ENCODE measurements around the gene ELMOD2.
"Not testable (repeated sequence)": the region's sequence is repeated elsewhere in the genome, so short reads cannot be mapped to it uniquely, and the experiment has no call there.

Gene ELMOD2, protein sequence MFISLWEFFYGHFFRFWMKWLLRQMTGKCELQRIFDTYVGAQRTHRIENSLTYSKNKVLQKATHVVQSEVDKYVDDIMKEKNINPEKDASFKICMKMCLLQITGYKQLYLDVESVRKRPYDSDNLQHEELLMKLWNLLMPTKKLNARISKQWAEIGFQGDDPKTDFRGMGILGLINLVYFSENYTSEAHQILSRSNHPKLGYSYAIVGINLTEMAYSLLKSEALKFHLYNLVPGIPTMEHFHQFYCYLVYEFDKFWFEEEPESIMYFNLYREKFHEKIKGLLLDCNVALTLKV

DNA sequence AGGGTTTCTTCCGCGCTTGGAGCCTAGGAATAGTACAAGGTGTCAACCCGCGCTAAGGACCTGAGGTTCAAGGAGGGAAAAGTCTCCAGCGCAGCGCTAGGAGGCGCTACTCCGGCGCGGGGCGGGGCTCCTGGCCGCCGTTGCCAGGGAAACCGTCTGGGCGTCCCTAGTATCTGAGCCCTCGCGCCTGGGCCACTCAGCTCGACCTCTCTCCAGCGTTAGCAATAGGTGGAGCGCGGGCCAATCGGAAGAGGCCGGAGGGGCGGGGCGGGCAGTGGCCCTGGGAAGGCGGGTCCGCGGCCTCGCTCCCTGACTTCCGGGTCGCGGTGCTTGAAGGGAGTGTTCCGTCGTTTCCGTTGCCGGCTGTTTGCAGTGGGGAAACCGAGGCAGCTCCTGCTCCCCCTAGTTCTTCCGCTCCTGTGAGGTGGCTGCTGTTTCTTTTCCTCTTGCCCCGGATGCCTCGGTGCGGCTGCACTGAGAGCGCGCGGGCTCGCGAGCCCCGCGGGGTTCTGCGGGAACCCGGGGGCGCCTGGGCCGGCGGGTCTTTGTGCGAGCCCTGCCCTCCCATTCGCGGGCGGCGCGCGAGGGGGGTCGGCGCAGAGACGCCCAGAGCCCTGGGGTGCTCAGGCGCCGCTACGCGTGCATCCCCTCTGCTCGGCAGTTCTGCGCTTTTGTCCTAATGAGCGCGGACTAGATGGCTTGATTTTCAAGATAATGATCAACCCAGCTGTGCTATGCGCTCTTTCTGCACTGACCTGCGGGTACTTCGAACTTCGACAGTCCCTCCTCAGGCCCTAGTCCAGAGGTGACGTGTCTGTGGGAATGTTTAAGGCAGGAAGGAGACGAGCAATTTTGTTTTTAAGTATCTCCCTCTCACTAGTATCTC is at the start of gene ELMOD2:
Gene ELMOD2 (plus strand): TSS at position 312 of the 886 bp plus-strand sequence. CDS start 1,261 bp downstream, outside the sequence.
- peak; percentile 94 for DNase-seq (ENCODE audit: low spot score)

DNA sequence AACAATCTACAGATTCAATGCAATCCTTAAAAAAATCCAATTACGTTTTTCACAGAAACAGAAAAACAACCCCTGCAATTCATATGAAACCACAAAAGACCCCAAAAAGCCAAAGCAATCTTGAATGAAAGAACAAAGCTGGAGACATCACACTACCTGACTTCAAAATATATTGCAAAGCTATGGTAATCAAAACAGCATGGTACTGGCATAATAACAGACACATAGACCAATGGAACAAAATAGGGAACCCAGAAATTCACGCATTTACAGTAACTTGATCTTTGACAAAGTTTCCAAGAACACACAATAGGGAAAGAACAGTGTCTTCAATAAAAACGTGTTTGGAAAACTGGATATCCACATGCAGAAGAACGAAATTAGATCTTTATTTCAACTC is 40.5 kb upstream of the ELMOD2 start:
- no peak for DNase-seq (ENCODE audit: low spot score)

DNA sequence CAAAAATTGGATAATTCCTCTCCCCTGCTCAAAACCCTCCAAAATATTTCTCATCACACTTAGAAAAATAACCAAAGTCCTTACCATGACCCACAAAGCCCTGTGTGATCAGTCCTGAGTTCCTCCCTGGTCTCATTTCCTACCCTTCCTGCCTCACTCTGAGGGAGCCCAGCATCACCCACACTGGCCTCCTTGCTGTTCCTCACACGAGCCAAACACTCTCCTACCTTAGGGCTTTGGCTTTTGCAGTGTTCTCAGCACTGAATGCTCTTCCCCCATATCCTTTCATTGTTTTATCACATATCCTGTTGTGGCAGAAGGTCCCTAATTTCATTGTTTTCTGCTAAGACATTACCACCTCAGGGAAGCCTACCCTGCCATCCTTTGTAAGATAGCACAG is 38.0 kb upstream of the ELMOD2 start:
- peak; percentile 16 for DNase-seq (ENCODE audit: low spot score)

DNA sequence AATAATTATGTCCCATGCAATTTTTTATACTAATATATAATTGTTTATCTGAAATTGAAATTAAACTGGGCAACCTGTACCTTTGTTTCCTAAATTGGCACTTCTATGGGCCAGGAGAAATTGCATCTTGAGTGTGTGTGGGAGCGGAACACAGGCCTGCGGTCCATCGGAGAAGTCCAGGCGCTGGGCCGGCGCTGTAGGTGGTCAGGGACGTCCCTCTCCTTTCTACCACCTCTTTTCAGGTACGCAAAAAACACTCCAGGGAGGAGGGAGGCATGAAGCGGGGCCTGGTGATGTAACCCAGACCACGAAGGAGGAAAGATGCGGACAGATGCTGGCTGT is 26.6 kb upstream of the ELMOD2 start:
- no peak for DNase-seq (ENCODE audit: low spot score)

DNA sequence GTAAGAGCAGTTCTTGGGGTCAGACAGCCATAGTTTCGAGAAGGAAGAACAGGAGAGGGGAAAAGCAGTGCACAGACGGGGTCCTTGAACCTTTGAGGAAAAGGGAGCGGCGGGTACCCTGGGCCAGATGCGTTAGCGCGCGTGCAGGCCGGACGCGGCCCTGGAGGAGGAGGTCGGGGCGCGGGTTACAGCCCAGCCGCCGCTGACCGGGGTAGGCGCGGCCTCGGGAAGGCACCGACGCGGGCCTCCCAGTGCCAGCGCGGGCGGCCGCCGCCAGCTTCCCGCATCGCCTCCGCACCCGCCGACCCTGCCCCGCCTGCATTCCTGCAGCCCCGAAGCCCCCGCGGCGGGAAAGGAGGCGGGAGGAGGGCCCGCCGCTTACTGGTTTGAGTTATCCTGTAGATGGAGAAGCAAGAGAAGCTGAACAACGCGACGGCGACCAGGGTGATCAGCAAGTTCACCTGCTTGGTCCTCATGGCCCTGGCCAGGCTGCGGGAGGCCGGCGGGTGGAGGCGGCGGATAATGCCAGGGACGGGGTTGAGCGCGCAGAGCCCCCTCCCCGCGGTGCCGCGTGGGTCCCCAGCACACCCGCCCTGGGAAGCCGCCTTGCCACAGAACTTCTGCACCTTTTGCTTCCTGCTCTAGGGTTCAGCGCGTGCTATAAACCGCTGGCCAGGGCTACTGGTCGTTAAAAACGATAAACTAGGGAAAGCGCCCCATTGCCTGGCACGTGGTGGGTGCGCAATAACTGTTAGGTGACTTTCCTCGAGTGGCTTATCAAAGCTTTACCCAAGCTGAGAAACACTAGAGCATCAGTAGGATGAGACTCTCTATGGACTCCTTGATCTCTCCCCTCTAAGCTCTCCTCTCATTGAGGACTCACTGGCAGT is 26.0 kb upstream of the ELMOD2 start, which contains the start of gene MGAT4D:
Gene MGAT4D (minus strand): TSS at position 547 of the 890 bp plus-strand sequence. CDS start 71 bp downstream, at position 476.
- DNase-seq (ENCODE audit: low spot score), result no peak

DNA sequence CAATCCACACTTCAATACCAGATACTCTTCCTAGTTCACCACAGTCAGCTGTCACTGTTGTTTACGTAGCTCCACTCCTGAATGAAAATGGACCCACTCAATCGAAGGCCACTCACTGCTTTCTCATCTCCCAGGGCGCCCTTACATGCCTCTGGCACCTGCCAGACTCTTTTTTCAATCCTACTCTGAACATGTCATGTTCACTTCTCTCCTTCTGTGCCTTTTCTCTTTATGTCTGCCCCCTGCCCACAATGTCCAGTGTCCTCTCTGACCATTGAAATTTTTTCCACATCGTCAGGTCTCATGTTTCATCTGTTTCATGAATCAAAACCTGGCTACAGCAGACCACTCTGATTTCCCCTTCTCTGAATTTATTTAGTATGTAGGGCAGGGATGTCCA is 24.6 kb upstream of the ELMOD2 start:
- DNase-seq (ENCODE audit: low spot score), result no peak

DNA sequence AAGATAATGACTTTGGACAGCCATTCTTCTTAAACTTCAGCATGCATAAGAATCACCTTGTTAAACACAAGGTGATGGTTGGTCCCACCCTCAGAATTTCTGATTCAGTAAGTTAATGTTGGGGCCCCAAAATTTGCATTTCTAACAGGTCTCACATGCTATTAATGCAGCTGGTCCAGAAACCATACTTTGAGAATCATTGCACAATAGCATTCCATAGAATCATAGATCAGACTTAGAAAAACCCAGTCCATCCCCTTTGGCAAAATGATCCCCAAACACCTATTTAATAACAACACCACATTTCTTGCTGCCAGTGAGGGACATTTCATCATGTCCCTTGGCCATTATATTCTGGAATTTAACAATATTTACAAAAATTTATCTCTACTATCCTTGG is 19.7 kb upstream of the ELMOD2 start:
- DNase-seq (ENCODE audit: low spot score), result no peak

DNA sequence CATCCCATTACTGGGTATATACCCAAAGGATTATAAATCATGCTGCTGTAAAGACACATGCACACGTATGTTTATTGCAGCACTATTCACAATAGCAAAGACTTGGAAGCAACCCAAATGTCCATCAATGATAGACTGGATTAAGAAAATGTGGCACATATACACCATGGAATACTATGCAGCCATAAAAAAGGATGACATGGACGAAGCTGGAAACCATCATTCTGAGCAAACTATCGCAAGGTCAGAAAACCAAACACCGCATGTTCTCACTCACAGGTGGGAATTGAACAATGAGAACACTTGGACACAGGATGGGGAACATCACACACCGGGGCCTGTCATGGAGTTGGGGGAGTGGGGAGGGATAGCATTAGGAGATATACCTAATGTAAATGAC is 10.2 kb upstream of the ELMOD2 start:
- DNase-seq (ENCODE audit: low spot score), result not testable (repeated sequence)

DNA sequence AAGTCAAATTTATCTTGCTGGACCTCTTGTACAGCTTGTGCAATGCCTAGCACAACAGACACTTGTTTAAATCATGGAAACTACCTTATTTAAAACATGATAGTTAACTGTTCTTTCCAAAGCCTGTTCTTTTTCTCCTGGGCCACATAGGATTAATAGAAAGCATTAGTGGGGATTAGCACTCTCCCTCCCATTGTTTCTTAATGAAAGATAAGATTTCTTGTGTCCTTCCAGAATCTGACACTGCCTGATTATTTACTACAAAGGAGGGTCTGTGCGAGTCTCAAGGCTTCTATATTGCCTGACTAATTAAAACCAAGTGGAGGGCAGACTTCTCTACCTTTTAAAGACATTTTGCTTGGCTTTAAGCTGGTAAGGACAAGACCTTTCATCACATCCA is 8.5 kb upstream of the ELMOD2 start:
- no peak for DNase-seq (ENCODE audit: low spot score)

DNA sequence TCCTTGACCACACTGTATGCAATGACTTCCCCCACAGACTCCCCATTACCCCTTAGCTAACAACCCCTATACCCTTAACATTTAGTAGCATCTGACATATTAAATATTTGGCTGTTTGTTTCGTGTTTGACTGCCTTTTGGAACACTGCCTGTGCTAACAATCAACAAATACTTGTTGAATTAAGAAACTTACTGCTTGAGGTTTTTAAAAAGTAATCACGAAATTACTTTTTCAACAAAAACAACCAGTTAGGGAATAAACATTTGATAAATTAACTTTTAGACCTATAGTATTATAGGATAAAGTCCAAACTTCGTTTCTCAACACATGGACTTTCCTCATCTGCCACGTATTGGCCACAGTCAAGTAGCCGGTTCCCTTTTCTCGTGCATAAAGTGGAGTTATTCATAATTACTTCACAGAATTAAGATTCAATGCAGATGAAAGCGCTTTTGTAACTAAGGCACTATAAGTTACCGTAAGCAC is 555 bp upstream of the ELMOD2 start:
- DNase-seq (ENCODE audit: low spot score), result no peak

DNA sequence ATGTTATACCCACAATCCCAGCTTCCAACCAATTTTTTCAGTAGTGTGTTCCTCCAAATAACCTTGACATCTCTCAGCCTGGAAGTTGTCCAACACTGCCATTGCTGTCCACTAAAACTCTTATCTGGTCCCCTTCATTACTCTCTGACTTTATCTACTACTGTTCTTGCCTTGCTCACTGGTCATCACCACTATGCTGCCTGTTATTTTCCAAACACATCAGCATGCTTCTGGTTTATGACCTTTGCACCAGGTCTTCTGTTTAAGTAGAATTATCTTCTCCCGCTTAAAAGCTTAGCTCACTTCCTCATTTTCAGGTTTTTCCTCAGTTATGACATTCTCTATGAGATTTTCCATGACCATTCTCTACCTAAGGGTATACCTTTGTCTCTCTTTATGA is 5.5 kb downstream of the ELMOD2 start:
- no peak for DNase-seq (ENCODE audit: low spot score)

DNA sequence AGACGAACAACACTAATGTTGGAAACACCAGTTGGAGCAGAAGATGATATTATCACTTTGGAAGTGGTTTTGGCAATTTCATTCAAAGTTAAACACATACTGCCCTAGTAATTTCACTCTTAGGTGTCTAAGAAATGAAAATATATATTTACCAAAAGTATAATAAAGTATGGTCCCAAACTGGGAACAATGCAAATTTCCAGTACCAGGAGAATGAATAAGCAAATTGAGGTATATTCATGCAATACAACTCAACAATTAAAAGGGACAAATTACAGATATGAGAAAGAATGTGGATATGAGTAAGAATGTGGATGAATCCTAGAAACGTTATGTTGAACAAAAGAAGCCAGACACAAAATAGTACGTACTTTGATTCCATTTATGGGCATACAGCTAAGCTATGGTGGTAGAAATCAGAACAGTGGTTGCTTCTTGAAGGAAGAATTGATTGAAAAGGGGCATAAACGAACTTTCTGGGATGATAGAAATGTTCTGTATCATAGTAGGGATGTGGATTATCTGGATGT is 10.0 kb downstream of the ELMOD2 start:
- peak; percentile 57 for DNase-seq (ENCODE audit: low spot score)

DNA sequence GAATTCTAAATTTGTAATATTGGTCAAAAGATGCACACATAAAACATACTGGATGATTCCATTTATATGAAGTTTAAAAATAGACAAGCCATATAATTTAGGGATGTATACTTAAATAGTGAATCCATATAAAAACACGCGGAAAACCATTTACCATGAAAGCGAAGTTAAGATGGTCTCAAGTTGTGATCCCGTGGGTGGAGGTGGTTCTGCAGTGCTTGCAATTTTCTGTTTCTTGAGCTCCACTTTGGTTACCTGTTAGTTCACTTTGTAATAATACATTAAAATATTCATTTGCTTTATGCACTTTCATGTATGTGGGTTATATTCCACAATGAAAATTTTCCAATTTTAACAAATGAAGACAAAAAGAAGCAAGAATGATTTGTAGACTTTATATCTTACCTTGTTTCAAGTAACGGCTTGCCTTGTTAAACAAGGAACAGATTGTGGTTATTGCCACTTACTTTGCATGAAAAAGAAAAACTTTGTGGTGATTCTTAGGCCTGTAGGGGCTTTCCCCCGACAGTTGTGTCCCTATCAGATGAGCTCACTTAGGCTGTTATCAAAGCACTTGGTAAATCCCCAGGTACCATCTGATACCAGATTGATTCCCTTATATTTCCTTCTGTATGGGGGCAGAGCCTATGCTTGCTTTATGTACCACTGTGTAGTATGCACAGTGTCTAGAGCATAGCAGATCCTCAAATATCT is 32.6 kb downstream of the ELMOD2 start:
- DNase-seq (ENCODE audit: low spot score), result no peak

DNA sequence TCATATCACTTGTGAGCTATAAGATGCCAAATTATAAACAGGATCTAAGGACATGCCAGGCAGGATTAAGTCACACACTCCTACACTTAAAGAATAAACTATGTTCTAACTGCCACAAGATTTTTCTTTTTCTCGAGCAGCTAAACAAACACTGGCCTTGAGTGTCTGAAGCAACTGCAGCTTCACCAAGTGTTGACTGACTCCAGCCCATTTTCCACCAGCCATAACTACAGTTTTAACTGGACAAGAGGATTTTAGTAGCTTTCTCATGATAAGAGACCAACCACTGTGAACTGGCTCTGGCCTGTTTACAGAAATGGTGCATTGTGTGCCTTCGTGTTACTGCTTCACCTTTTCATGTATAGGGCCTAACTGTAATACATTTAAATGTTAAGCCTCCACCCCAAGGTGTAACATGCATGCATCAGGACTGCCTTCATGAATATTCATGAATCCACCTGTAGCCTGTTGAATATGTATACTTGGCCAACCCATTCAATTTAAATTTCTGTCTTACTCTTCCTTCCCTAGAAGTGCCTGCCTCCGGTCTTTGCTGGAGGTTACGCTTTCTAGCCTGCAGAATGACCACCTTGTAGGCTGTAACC is 34.0 kb downstream of the ELMOD2 start:
- no peak for DNase-seq (ENCODE audit: low spot score)

DNA sequence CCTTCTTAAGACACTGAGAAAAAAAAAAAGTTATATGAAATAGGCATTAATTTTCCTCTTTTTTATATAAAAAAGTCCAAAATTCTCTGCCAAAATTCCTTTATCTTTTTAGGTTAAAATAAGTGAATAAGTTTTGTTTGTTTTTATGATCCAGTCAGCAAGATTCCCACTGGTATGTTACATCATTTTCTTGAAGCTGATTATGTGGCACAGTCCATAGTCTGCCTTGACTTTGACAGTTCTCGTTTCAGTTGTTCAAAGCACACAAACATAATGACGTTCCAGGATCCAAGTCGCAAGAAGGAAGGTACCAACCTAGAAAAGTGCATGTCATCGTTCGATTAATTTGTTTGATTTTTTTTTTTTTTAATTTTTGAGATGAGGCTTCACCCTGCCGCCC is 35.7 kb downstream of the ELMOD2 start:
- DNase-seq (ENCODE audit: low spot score), result no peak

DNA sequence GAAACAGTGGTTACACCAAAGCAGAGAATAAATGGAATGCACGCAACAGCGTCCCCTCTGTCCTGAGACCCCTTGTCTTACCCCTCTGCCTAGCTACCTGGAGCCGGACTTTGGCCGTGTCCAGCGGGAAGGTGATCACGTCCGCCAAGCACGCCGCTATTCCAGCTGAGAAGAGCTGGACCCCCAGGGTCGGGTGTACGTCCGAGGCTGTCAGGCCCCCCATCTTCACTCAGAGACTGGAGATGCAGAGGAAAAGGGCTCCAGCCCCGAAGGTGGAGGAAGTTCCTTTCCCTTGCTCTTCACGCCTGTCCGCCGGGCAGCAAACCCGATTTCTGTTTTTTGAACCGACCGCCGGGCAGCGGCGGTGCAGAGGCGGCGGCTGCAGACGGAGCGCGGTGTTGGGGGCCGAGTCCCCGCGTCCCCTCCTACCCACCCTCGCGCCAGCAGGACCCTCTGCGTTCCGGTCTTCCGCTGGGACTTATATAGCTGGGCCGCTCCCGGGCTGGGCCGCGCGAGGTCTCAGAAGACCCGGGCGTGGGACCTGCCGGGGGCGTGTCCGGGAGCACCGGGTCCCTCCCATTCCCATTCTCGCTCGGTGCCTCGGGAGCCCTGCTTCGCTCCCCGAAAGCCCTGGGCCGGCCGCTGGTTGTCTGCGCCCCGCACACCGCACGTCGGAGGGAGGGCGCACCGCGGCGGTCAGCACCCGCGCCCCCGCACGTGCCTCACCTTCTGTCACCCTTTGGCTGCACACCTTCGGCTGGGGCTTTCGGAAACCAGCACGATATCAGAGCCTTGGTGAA is 44.7 kb downstream of the ELMOD2 start, which contains the start of gene UCP1:
Gene UCP1 (minus strand): TSS at position 455 of the 800 bp plus-strand sequence. CDS start 232 bp downstream, at position 223.
- DNase-seq (ENCODE audit: low spot score), result peak; percentile 4

DNA sequence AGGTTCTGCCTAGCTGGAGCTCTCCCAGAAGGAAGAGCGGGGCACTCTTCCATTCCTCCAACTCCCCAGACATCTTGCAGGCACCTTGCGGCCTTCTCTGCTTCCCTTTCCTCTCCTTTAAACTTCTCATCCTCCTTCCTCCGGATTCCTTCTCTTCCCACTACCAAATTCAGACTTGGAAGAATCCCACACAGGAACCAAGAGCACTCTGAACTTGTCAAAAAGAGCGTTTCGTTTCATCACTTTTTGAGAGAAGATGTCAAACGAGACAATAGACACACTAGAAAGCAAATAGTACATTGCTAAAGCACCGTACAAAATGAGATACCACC is 45.3 kb downstream of the ELMOD2 start:
- no peak for DNase-seq (ENCODE audit: low spot score)

DNA sequence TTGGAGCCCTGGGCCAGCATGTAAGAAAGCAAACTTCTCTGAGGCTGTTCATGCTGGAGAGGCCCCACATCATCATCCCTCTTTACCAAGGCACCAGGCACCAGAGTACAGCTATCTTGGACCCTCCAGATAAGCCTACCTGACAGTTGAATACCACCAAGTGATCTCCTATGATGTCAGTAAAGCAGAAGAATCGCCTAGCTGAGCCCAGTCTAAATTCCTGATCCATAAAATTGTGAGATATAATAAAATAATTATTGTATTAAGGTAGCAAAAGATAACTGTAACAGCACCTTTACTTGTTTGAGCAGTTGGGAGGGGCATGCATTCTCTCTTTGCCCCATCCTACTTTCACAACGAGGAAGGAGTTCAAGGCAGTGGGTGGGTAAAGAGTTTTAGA is 47.7 kb downstream of the ELMOD2 start:
- no peak for DNase-seq (ENCODE audit: low spot score)

DNA sequence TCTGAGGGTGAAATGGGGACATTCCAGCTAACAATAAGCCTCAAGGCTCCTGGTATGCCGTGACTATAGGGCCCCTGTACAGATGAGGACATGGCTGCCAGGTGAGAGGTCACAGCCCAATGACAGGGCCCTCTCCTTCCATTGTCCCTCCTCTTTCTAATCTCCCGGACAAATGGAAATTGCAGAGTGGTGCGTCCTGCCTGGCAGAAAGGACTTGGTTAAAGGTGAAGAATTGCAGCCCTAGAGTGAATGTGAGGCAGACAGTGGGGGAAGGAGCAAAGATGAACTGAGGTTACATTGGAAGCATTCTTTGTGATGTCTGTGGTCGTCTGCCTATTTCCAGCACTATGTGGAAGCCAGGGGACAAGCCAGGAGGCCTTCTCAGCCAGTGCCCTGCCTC is 51.5 kb downstream of the ELMOD2 start:
- DNase-seq (ENCODE audit: low spot score), result no peak

DNA sequence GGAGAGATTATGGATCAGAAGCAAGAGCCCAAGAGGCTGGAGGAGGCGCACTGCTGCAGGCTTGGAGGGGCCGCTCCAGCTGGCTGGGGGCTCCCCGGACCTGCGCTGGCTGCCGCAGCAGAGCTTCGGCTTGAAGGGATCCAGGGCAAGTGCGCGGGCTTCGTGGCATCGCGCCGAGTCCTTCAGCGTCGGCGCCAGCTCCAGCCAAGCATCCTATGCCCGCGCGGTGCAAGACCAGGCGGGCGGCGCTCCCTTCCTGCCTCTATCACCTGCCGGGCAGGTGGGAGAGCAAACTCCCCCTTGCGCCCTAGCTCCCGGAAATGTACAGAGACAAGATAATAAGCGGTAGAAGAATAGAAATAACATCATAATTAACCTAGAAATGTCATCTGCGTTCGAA is 55.3 kb downstream of the ELMOD2 start:
- DNase-seq (ENCODE audit: low spot score), result no peak

Data from kidney capillary endothelial cell (primary cell).